ENCODE measurements around the gene CPNE4.

DNA sequence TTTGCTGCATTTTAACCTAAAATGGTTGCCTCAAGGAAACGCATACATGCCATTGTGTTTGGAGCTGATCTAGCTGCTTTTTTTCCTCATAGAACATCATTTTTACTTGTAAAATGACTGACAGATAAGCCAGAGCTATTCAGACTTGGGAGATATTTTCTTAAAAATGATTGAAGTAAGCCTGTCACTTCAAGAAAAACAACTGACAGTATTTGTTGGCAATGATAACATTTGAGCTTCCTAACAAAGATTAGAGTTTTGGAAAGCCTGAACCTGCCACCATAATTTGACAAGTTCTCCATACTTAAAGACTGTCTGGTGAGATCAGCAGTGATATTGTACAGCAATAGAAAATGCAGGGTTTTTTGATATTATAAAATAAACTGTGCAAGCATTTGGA, 504.4 kb downstream of the CPNE4 start:
- TF ChIP-seq EZH2 (IDR thresholded peaks at IDR 0.05) = no peak
- no peak for TF ChIP-seq POLR2AphosphoS5 (IDR thresholded peaks at IDR 0.05; ENCODE audit: borderline replicate concordance, low read depth, low read length)
- no peak for TF ChIP-seq FOXP2 (optimal IDR thresholded peaks at IDR 0.05; ENCODE audit: control extremely low read depth, extremely low read length, insufficient read depth)

Measured in SK-N-MC (cell line).